K562 (cell line): ENCODE measurements around the gene CDC14B. TPM values are rescaled to one million over a fixed set of nuclear protein-coding genes. Genes with fewer than 3 reads are reported as not detected.

ENCODE experiments used
- FOSL1 ChIP-seq: fragments of 200-800 bp; sonication (Bioruptor generic); conservative IDR thresholded peaks from 2 replicates; pipeline ENCODE4 v1.6.1; 2016; ENCODE audit warnings: missing genetic modification characterization, missing compliant biosample characterization
- GATAD2B ChIP-seq: fragments of 450-650 bp; IDR thresholded peaks from 2 replicates; pipeline ENCODE4 v1.6.1; 2017; ENCODE audit warnings: mild to moderate bottlenecking, borderline replicate concordance
- HSF4 ChIP-seq: fragments of 250-450 bp; sonication (Bioruptor Pico); IDR thresholded peaks from 2 replicates; pipeline ENCODE4 v2.1.2; 2022; ENCODE audit warnings: mild to moderate bottlenecking, moderate library complexity, borderline replicate concordance
- MEIS2 ChIP-seq: fragments of 450-650 bp; IDR thresholded peaks from 2 replicates; pipeline ENCODE4 v1.6.1; 2014; ENCODE audit warnings: mild to moderate bottlenecking; ENCODE audit not compliant: partially characterized antibody
- MIER1 ChIP-seq: fragments of 450-650 bp; IDR thresholded peaks from 2 replicates; pipeline ENCODE4 v1.6.1; 2016; ENCODE audit warnings: antibody characterized with exemption, mild to moderate bottlenecking, low read depth
- NR1H2 ChIP-seq: sonication (generic); formaldehyde crosslinking; IDR thresholded peaks from 2 replicates; pipeline ENCODE4 v1.4.0; 2020; ENCODE audit warnings: mild to moderate bottlenecking, missing genetic modification reagents
- NRF1 ChIP-seq, 2 experiments: fragments of 450-650 bp; IDR thresholded peaks in 1 of 2; conservative IDR thresholded peaks in 1 of 2; 2 replicates each; pipeline ENCODE4 v1.6.1; 2014; ENCODE audit warnings: mild to moderate bottlenecking in 2 of 2
- RAD21 ChIP-seq, 2 experiments: fragments of 250-450 bp in 1 of 2; fragments of 450-650 bp in 1 of 2; sonication (Bioruptor Pico) in 1 of 2; formaldehyde crosslinking in 1 of 2; IDR thresholded peaks in 1 of 2; conservative IDR thresholded peaks in 1 of 2; 2 replicates each; pipeline versions ENCODE4 v1.4.0 to v1.8.0; 2020 to 2022; ENCODE audit warnings: mild to moderate bottlenecking in 2 of 2, moderate library complexity in 1 of 2
- SOX6 ChIP-seq: fragments of 450-650 bp; IDR thresholded peaks from 2 replicates; pipeline ENCODE4 v1.6.1; 2014; ENCODE audit warnings: mild to moderate bottlenecking
- TBL1XR1 ChIP-seq, 2 experiments: IDR thresholded peaks; 2 replicates each; pipeline ENCODE4 v1.6.1; 2012; ENCODE audit warnings: improper control_type of control experiment in 2 of 2, low read length in 2 of 2, mild to moderate bottlenecking in 1 of 2
- ZNF175 ChIP-seq: fragments of 200-800 bp; sonication (Bioruptor generic); IDR thresholded peaks from 2 replicates; pipeline ENCODE4 v1.6.1; 2016; ENCODE audit warnings: low read depth, mild to moderate bottlenecking, missing genetic modification characterization, missing compliant biosample characterization
- ZNF436 ChIP-seq: fragments of 250-450, 450-650 bp; sonication (Bioruptor Pico); formaldehyde crosslinking; IDR thresholded peaks from 2 replicates; pipeline ENCODE4 v1.7.0; 2020; ENCODE audit warnings: mild to moderate bottlenecking
- ZNF830 ChIP-seq: fragments of 250-450 bp; sonication (Bioruptor Pico); IDR thresholded peaks from 2 replicates; pipeline ENCODE4 v1.5.0; 2021; ENCODE audit warnings: mild to moderate bottlenecking
- polyA plus RNA-seq, 8 experiments: library from polyadenylated mRNA; depleted of rRNA in 4 of 8; stranded (reverse) in 5 of 8; unstranded in 3 of 8; fragments of >200 nt; fragmentation: Nextera tagmentation in 2 of 8; fragmentation: Illumina TruSeq in 1 of 8; extraction: Ambion mirVana in 2 of 8; extraction: Trizol in 1 of 8; gene quantifications; 2 replicates each; pipeline versions ENCODE4 v1.2.1 to v1.2.3, GENCODE V29; 2011 to 2014; ENCODE audit warnings: inconsistent platforms in 1 of 8, missing spikeins in 1 of 8
- total RNA-seq, 7 experiments: library from RNA; depleted of rRNA in 6 of 7; stranded (reverse); fragments of >200 nt in 6 of 7; fragmentation: Illumina TruSeq in 2 of 7; extraction: Trizol in 2 of 7; gene quantifications; 2 replicates each; pipeline versions ENCODE4 v1.2.1 to v1.2.3, GENCODE V29; 2011 to 2021; ENCODE audit warnings: low replicate concordance in 1 of 7
- TF ChIP-seq, protein P1 (sequence below): fragments of 450-650 bp; formaldehyde crosslinking; IDR thresholded peaks from 2 replicates; pipeline ENCODE4 v1.4.0; 2020; ENCODE audit warnings: mild to moderate bottlenecking, moderate library complexity
- TF ChIP-seq, protein P2 (sequence below): IDR thresholded peaks from 2 replicates; pipeline ENCODE4 v1.6.1; 2012; ENCODE audit warnings: low read depth, low read length, improper control_type of control experiment, borderline replicate concordance
- TF ChIP-seq, protein P3 (sequence below): sonication (generic); formaldehyde crosslinking; IDR thresholded peaks from 2 replicates; pipeline ENCODE4 v1.8.1; 2023; ENCODE audit warnings: mild to moderate bottlenecking, missing genetic modification reagents
- TF ChIP-seq, protein P4 (sequence below): sonication (generic); formaldehyde crosslinking; IDR thresholded peaks from 2 replicates; pipeline ENCODE4 v1.4.0; 2020; ENCODE audit warnings: mild to moderate bottlenecking, missing genetic modification reagents
- TF ChIP-seq, protein P5 (sequence below): fragments of 200-800 bp; sonication (Bioruptor generic); IDR thresholded peaks from 2 replicates; pipeline ENCODE4 v1.6.1; 2017; ENCODE audit warnings: missing genetic modification characterization, missing compliant biosample characterization
- TF ChIP-seq, protein P6 (sequence below): sonication (generic); IDR thresholded peaks from 2 replicates; pipeline ENCODE4 v1.6.1; 2016

The CDC14B gene
- total and polyA plus RNA-seq, 9 of the 15 experiments (the other 6 are each of a cell fraction or from before 2014, with no cell fraction given) = 1.4 to 6.0 (median 3.8) TPM

DNA sequence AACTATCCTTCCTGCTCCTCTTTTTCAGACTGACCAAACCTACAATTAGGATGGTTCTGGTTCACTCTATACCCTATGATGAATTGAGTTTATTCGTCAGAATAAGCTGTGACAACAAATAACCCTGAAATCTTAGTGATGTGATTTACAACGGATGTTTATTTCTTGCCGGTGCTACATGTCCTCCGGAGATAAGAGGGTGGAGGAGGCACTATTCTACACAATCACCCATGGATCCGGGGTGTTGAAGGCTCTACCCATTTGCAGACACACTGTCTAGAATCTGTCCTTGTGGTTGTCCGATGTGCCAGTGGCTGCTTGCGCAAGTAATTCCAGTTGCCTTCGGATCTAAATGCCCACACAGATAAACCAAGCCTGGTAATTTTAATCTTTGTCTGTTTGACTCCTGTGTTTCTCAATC, 44.7 kb downstream of the CDC14B start (continued):
- TF ChIP-seq, protein P1, sequence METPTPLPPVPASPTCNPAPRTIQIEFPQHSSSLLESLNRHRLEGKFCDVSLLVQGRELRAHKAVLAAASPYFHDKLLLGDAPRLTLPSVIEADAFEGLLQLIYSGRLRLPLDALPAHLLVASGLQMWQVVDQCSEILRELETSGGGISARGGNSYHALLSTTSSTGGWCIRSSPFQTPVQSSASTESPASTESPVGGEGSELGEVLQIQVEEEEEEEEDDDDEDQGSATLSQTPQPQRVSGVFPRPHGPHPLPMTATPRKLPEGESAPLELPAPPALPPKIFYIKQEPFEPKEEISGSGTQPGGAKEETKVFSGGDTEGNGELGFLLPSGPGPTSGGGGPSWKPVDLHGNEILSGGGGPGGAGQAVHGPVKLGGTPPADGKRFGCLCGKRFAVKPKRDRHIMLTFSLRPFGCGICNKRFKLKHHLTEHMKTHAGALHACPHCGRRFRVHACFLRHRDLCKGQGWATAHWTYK (CRISPR knock-in tag) = no peak
- no peak for TF ChIP-seq RAD21 (CRISPR knock-in tag; conservative IDR thresholded peaks at IDR 0.05 in 1 of 2, IDR thresholded peaks at IDR 0.05 in 1 of 2)
- TF ChIP-seq FOSL1 (tag) = peak; percentile 31; the same call in 1 of the 2 replicates
- TF ChIP-seq NRF1 (conservative IDR thresholded peaks at IDR 0.05 in 1 of 2, IDR thresholded peaks at IDR 0.05 in 1 of 2) = peak; percentile 48 to 59; a peak in 3 of 4 replicates
- TF ChIP-seq, protein P2, sequence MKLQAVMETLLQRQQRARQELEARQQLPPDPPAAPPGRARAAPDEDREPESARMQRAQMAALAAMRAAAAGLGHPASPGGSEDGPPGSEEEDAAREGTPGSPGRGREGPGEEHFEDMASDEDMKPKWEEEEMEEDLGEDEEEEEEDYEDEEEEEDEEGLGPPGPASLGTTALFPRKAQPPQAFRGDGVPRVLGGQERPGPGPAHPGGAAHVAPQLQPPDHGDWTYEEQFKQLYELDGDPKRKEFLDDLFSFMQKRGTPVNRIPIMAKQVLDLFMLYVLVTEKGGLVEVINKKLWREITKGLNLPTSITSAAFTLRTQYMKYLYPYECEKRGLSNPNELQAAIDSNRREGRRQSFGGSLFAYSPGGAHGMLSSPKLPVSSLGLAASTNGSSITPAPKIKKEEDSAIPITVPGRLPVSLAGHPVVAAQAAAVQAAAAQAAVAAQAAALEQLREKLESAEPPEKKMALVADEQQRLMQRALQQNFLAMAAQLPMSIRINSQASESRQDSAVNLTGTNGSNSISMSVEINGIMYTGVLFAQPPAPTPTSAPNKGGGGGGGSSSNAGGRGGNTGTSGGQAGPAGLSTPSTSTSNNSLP = peak; percentile 36; the same call in 1 of the 2 replicates
- no peak for TF ChIP-seq ZNF436 (CRISPR knock-in tag)
- no peak for TF ChIP-seq HSF4 (CRISPR knock-in tag)
- peak; percentile 91 for TF ChIP-seq MEIS2
- TF ChIP-seq TBL1XR1 (IDR thresholded peaks at IDR 0.05; ENCODE audit: low read length in 2 of 2) = peak in 1 of 2 experiments; percentile 50; a peak in 1 of 4 replicates
- TF ChIP-seq MIER1 = no peak
- TF ChIP-seq ZNF175 (CRISPR knock-in tag) = no peak
- TF ChIP-seq NR1H2 (CRISPR knock-in tag) = no peak
- TF ChIP-seq, protein P3, sequence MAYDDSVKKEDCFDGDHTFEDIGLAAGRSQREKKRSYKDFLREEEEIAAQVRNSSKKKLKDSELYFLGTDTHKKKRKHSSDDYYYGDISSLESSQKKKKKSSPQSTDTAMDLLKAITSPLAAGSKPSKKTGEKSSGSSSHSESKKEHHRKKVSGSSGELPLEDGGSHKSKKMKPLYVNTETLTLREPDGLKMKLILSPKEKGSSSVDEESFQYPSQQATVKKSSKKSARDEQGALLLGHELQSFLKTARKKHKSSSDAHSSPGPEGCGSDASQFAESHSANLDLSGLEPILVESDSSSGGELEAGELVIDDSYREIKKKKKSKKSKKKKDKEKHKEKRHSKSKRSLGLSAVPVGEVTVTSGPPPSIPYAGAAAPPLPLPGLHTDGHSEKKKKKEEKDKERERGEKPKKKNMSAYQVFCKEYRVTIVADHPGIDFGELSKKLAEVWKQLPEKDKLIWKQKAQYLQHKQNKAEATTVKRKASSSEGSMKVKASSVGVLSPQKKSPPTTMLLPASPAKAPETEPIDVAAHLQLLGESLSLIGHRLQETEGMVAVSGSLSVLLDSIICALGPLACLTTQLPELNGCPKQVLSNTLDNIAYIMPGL = no peak
- TF ChIP-seq, protein P4, sequence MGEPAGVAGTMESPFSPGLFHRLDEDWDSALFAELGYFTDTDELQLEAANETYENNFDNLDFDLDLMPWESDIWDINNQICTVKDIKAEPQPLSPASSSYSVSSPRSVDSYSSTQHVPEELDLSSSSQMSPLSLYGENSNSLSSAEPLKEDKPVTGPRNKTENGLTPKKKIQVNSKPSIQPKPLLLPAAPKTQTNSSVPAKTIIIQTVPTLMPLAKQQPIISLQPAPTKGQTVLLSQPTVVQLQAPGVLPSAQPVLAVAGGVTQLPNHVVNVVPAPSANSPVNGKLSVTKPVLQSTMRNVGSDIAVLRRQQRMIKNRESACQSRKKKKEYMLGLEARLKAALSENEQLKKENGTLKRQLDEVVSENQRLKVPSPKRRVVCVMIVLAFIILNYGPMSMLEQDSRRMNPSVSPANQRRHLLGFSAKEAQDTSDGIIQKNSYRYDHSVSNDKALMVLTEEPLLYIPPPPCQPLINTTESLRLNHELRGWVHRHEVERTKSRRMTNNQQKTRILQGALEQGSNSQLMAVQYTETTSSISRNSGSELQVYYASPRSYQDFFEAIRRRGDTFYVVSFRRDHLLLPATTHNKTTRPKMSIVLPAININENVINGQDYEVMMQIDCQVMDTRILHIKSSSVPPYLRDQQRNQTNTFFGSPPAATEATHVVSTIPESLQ (CRISPR knock-in tag) = no peak
- no peak for TF ChIP-seq GATAD2B
- TF ChIP-seq, protein P5, sequence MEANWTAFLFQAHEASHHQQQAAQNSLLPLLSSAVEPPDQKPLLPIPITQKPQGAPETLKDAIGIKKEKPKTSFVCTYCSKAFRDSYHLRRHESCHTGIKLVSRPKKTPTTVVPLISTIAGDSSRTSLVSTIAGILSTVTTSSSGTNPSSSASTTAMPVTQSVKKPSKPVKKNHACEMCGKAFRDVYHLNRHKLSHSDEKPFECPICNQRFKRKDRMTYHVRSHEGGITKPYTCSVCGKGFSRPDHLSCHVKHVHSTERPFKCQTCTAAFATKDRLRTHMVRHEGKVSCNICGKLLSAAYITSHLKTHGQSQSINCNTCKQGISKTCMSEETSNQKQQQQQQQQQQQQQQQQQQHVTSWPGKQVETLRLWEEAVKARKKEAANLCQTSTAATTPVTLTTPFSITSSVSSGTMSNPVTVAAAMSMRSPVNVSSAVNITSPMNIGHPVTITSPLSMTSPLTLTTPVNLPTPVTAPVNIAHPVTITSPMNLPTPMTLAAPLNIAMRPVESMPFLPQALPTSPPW (CRISPR knock-in tag) = 0 out of 2 replicates have a peak, but pooled peaks have one; percentile 37
- TF ChIP-seq ZNF830 (CRISPR knock-in tag) = no peak
- TF ChIP-seq SOX6 = peak; percentile 66
- TF ChIP-seq, protein P6, sequence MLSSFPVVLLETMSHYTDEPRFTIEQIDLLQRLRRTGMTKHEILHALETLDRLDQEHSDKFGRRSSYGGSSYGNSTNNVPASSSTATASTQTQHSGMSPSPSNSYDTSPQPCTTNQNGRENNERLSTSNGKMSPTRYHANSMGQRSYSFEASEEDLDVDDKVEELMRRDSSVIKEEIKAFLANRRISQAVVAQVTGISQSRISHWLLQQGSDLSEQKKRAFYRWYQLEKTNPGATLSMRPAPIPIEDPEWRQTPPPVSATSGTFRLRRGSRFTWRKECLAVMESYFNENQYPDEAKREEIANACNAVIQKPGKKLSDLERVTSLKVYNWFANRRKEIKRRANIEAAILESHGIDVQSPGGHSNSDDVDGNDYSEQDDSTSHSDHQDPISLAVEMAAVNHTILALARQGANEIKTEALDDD = 0 out of 2 replicates have a peak, but pooled peaks have one; percentile 14
